AG04449 (cell line): ENCODE measurements around the gene COMTD1.
"Not testable (repeated sequence)": the region's sequence is repeated elsewhere in the genome, so short reads cannot be mapped to it uniquely, and the experiment has no call there.

Experiments
- CTCF ChIA-PET: fragments of 350-600 bp; formaldehyde crosslinking; extraction: SDS; loops from one replicate; lab custom pipeline; 2021; ENCODE audit warnings: antibody characterized with exemption; lab: Yijun Ruan, JAX
- POLR2A ChIA-PET: fragments of 400-600, 350-600 bp; formaldehyde crosslinking; extraction: SDS; loops from one replicate; lab custom pipeline; 2020; ENCODE audit warnings: antibody characterized with exemption, inconsistent platforms; lab: Yijun Ruan, JAX
- DNase-seq: peaks from one replicate; pipeline ENCODE4 v3.0.0-alpha.2; 2010; ENCODE audit warnings: low read depth, low spot score
- H3K4me3 ChIP-seq: 2 replicates; pipeline ENCODE4 v1.5.1; 2011; ENCODE audit warnings: low read depth, mild to moderate bottlenecking, control low read depth, low read length
- TF ChIP-seq, protein P1 (sequence below): IDR thresholded peaks from one replicate; pipeline ENCODE4 v1.5.1; 2011; ENCODE audit warnings: mild to moderate bottlenecking, moderate library complexity, low read length, control low read depth, inconsistent platforms; ENCODE audit not compliant: insufficient read depth; ENCODE audit errors: missing control alignments

COMTD1 gene

DNA sequence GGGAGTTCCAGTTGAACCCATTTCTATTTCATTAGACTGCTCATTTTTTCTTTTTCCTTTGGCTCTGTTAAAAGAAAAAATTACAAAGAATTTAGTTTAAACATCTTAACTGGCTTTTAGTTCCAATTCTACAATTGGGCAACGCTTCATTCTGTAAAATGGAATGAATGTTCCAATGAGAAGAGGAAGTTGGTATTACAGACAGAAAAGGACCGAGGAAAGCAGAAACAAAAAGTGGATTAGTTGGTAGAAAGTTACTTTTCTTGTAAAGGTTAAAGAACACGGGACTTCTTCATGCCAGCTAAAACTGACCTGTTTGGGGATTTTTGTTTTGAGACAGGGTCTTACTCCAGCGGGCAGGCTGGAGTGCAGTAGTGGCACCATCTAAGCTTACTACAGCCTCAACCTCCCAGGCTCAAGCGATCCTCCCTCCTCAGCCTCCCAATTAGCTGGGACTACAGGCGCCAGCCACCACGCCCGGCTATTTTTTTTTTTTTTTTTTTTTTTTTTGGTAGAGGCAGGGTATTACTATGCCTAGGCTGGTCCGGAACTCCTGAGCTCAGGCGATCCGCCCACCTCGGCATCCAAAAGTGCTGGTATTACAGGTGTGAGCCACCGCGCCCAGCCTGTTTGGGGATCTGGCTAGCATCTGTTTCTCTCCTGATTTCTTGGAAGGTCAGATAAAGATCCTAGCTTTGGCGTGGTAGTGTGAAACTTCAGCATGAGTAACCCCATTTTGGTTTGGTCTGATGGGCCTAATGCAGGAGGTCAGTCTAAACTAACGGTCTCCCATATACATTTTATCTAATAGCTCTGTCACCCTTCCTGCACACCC is 26.5 kb downstream of the COMTD1 start:
- TF ChIP-seq, protein P1, sequence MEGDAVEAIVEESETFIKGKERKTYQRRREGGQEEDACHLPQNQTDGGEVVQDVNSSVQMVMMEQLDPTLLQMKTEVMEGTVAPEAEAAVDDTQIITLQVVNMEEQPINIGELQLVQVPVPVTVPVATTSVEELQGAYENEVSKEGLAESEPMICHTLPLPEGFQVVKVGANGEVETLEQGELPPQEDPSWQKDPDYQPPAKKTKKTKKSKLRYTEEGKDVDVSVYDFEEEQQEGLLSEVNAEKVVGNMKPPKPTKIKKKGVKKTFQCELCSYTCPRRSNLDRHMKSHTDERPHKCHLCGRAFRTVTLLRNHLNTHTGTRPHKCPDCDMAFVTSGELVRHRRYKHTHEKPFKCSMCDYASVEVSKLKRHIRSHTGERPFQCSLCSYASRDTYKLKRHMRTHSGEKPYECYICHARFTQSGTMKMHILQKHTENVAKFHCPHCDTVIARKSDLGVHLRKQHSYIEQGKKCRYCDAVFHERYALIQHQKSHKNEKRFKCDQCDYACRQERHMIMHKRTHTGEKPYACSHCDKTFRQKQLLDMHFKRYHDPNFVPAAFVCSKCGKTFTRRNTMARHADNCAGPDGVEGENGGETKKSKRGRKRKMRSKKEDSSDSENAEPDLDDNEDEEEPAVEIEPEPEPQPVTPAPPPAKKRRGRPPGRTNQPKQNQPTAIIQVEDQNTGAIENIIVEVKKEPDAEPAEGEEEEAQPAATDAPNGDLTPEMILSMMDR, result no peak
- no peak for DNase-seq
- CTCF ChIA-PET, result interaction anchor here (0.6 to 4.8 kb wide), 6 partner anchors 9 to 101 kb away, joined by 3 to 39 read pairs (median 4); partner anchors contain the start of gene COMTD1
- POLR2A ChIA-PET, result interaction anchor here (1.2 to 3.3 kb wide), 6 partner anchors 14 to 98 kb away, joined by 4 to 24 read pairs (median 6); partner anchors contain the start of genes COMTD1 and SAMD8
- H3K4me3 ChIP-seq, result peak overlapping the region; percentile 87

DNA sequence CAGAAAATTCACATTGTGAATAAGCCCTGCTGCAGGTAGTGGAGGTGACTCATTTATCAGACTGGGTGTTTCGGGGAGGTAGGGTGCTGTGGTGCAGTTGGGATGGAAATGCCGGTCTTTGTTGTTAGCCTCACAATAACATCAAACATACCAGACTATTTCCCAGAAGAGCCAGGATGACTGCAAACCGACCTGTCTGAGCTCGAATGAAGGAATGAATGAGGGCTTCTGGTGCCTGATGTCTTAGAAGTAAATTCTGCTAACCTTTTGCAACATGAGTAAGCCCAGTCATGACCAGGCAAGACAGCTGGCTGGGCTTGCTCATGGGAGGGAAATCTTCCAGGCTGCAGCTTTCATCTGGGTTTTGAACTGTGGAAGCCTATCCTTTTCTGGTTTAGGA is 27.6 kb downstream of the COMTD1 start:
- CTCF ChIA-PET, result interaction anchor here (0.6 to 5.7 kb wide), 4 partner anchors 13 to 94 kb away, joined by 3 to 26 read pairs (median 4); partner anchors contain the start of gene COMTD1
- POLR2A ChIA-PET, result no interaction called here
- TF ChIP-seq, protein P1, result no peak
- H3K4me3 ChIP-seq, result no peak overlapping the region
- no peak for DNase-seq

DNA sequence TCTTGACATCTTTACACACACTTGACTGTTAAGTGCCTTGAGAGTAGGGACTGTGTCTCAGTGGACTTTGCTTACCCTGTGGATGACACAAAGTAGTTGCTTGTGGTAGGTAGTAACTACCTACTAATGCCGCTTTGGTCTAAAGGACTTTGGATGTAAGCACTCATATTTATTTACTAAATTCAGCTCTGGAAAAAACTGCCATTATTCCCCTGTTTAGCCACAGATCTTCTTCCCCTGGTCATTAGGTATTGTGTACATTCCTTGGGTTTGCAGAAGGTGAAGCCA is 28.0 kb downstream of the COMTD1 start:
- CTCF ChIA-PET, result interaction anchor here (0.6 to 5.7 kb wide), 4 partner anchors 13 to 94 kb away, joined by 3 to 26 read pairs (median 4); partner anchors contain the start of gene COMTD1
- POLR2A ChIA-PET, result no interaction called here
- TF ChIP-seq, protein P1, result no peak
- no peak overlapping the region for H3K4me3 ChIP-seq
- no peak for DNase-seq

DNA sequence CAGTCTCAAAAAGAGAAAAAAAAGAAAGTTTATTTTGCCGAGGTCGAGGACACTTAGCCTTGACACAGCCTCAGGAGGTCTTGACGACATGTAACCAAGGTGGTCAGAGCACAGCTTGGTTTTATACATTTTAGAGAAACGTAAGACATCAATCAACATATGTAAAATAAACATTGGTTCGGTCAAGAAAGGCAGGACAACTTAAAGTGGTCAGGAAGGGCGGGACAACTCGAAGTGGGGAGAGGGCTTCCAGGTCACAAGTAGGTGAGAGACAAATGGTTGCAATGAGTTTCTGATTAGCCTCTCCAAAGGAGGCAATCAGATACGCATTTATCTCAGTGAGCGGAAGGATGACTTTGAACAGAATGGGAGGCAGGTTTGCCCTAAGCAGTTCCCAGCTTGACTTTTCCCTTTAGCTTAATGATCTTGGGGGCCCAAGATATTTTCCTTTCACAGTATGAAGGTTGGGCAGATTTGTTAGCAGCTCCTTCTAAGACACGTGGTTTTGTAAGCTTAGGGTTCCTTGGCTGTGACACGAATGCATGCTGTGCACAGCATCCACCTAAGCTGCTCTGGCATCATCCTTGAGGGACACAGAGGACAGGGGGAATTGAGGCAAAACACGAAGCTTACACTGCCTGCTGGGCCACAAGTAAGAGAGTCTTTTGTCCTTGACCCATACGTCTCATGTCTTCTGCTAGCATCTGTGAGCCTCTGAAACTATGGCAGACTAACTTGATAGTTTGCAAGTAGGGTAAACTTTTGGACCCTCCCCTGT is 28.5 kb downstream of the COMTD1 start:
- DNase-seq, result no peak
- CTCF ChIA-PET, result interaction anchor here (1.1 to 5.7 kb wide), 4 partner anchors 20 to 93 kb away, joined by 3 to 26 read pairs (median 14); partner anchors contain the start of gene COMTD1
- POLR2A ChIA-PET, result no interaction called here
- TF ChIP-seq, protein P1, result no peak
- H3K4me3 ChIP-seq, result no peak overlapping the region

DNA sequence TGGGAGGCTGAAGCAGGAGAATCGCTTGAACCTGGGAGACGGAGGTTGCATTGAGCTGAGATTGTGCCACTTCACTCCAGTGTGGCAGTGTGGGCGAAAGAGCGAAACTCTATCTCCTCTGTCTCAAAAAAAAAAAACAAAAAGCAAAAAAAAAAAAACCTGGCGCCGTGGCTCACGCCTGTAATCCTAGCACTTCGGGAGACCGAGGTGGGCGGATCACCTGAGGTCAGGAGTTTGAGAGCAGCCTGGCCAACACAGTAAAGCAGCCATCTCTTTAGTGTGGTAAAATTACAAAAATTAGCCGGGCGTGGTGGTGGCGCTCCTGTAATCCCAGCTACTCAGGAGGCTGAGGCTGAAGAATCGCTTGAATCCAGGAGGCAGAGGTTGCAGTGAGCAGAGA is 29.1 kb downstream of the COMTD1 start:
- DNase-seq, H3K4me3 ChIP-seq, POLR2A ChIA-PET: not testable (repeated sequence)
- CTCF ChIA-PET, result interaction anchor here (0.8 to 5.7 kb wide), 4 partner anchors 19 to 29 kb away, joined by 3 to 26 read pairs (median 13); partner anchors contain the start of gene COMTD1

DNA sequence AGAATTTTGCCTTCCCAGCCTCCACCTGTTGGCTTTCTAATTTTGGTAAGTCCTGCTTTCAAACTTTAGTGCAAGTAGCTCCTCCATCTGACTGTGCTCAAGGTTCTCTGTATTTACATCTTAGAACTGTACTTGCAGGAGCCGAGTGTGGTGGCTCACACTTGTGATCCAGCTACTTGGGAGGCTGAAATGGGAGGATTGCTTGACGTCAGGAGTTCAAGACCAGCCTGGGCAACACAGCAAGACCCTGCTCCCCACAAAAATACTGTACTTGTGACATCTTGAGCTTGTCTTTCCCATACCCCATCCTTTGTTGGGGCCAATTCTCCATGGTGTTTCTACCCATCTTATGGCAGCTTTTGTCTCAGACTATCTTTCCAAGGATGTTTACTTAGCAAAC is 29.8 kb downstream of the COMTD1 start:
- ChIA-PET POLR2A (no interaction called here), CTCF (interaction anchor here (0.8 to 5.7 kb wide), 5 partner anchors 10 to 30 kb away, joined by 3 to 26 read pairs (median 4); partner anchors contain the start of gene COMTD1)
- no peak overlapping the region for H3K4me3 ChIP-seq
- TF ChIP-seq, protein P1, result no peak
- DNase-seq, result no peak
